Right lobe of liver (tissue), 6 donors: ENCODE results near the gene NUMB. TPM values are rescaled to one million over a fixed set of nuclear protein-coding genes. Genes with fewer than 3 reads are reported as not detected.

Source experiments
- ATAC-seq, 4 donors: fragments of 200-7000 bp; cut with Tn5 transposase; one replicate each; pipeline ENCODE4 v1.9.1; 2020; ENCODE audit warnings: mild to moderate bottlenecking in 4 of 4, moderate library complexity in 4 of 4
- DNase-seq, 3 donors: peaks; one replicate each; pipeline ENCODE4 v3.0.0-alpha.2; 2020
- H3K27ac ChIP-seq, 3 donors: fragments of 200-600 bp; one replicate each; pipeline ENCODE4 v1.8.0; 2022
- H3K27me3 ChIP-seq, 2 donors: fragments of 200-600 bp; one replicate each; pipeline ENCODE4 v1.8.0; 2022
- H3K36me3 ChIP-seq, 4 donors: fragments of 200-600 bp; sonication (generic) in 1 of 4; one replicate each; pipeline versions ENCODE4 v1.5.1 to v1.8.0; 2017 to 2022; ENCODE audit warnings: control low read depth in 1 of 4
- H3K4me1 ChIP-seq, 4 donors: fragments of 200-600 bp; sonication (generic) in 1 of 4; one replicate each; pipeline versions ENCODE4 v1.5.1 to v1.8.0; 2017 to 2022; ENCODE audit warnings: control low read depth in 1 of 4
- H3K4me3 ChIP-seq, 3 donors: fragments of 200-600 bp; one replicate each; pipeline ENCODE4 v1.8.0; 2022
- H3K9me3 ChIP-seq, 4 donors: fragments of 200-600 bp; sonication (generic) in 1 of 4; one replicate each; pipeline versions ENCODE4 v1.5.1 to v1.8.0; 2017 to 2022; ENCODE audit warnings: control low read depth in 1 of 4
- CTCF ChIP-seq, 4 donors: fragments of 200-600 bp in 3 of 4; fragments of 450-650 bp in 1 of 4; IDR thresholded peaks; one replicate each; pipeline versions ENCODE4 v1.5.1 to v1.8.0; 2016 to 2022; ENCODE audit warnings: antibody characterized with exemption in 4 of 4, mild to moderate bottlenecking in 2 of 4
- POLR2A ChIP-seq: fragments of 450-650 bp; IDR thresholded peaks from one replicate; pipeline ENCODE4 v1.6.1; 2017; ENCODE audit warnings: antibody characterized with exemption, mild to moderate bottlenecking
- WGBS: methylation state at CpG from one replicate; pipeline ENCODE4 v1.1.6; 2018; ENCODE audit warnings: low coverage, low lambda C conversion rate; ENCODE audit not compliant: insufficient coverage; ENCODE audit errors: missing lambda C conversion rate; 5-methylcytosine and 5-hydroxymethylcytosine counted together
- intact Hi-C, 2 donors: fragments of 100-400 bp; cut with DNase I; formaldehyde crosslinking; loops; one replicate each; pipeline versions ENCODE4 v1.11.2 to v1.14.1; 2022
- total RNA-seq, 6 experiments: library from RNA; depleted of rRNA in 2 of 6; stranded (reverse); fragments of >200 nt in 2 of 6; fragmentation: NEBNext Ultra II Directional in 3 of 6; extraction: Animal tissue kit (Norgen Biotek cat#: 25700) in 3 of 6; gene quantifications; one replicate each; pipeline versions ENCODE4 v1.1.0 to v1.2.4, GENCODE V29; 2016 to 2023
- donor health status: DM: no; HTN: yes; CAD: no.
- donor health status: DM: no; HTN: no; CAD: no.
- donor health status: DM: no; HTN: no; CAD: no.
- donor health status: DM: no; HTN: yes; CAD: no.
- donor health status: DM: no; HTN: yes; CAD: no.

Gene NUMB
- total RNA-seq, 6 experiments from 2014 or later, result 28.3 to 48.4 (median 43.7) TPM

DNA sequence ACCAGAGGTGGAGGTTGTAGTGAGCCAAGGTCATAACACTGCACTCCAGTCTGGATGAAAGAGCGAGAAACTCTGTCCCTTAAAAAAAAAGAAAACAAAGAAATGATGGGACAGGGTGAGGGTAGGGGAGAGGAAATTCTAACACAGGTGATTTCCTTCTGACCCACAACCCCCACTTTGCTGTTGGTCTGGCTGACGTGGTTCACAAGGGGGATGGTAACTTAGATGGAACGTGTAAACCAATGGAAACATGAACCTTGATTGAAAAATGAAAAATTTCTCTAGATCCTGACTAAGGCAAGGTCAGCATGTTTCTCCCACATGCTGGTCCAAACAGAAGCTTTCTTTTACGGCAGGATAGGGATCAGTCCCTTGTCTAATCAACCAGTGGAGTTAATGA is 16.6 kb upstream of the NUMB start:
- no peaks in the 10 kb centered on the region for H3K27me3 ChIP-seq
- no peaks in the 10 kb centered on the region for H3K9me3 ChIP-seq
- no peaks in the 10 kb centered on the region for H3K36me3 ChIP-seq
- H3K4me1 ChIP-seq, result peaks cover 0 to 10% (median 0%) of the 10 kb centered on the region in 4 donors
- no peak for TF ChIP-seq CTCF (IDR thresholded peaks at IDR 0.05)
- no peak for TF ChIP-seq POLR2A
- H3K4me3 ChIP-seq, result no peak overlapping the region
- ATAC-seq (no peak), DNase-seq (no peak)
- intact Hi-C loops, result loop anchor here (10.0 kb wide), 2 partner anchors 180 to 300 kb away; no protein-coding TSS in a partner anchor
- WGBS, result 65% methylated on average over 4 of the region's 4 CpGs
- H3K27ac ChIP-seq, result no peak overlapping the region

GRCh38 chr14:73472185-73473114 is 14.1 kb upstream of the NUMB start:
- H3K36me3 ChIP-seq, result no peaks in the 10 kb centered on the region
- DNase-seq (no peak), ATAC-seq (peak; percentile 87 to 91 (median 88))
- WGBS, result 43% methylated on average over 14 of the region's 18 CpGs
- no peaks in the 10 kb centered on the region for H3K9me3 ChIP-seq
- H3K4me1 ChIP-seq, result peaks cover 0 to 10% (median 0%) of the 10 kb centered on the region in 4 donors
- intact Hi-C loops, result loop anchor here (10.0 kb wide), 2 partner anchors 178 to 298 kb away; no protein-coding TSS in a partner anchor
- no peaks in the 10 kb centered on the region for H3K27me3 ChIP-seq
- H3K27ac ChIP-seq, result no peak overlapping the region
- H3K4me3 ChIP-seq, result no peak overlapping the region
- TF ChIP-seq POLR2A (no peak), CTCF (IDR thresholded peaks at IDR 0.05) (peak; percentile 59 to 87 (median 68))

GRCh38 chr14:73471582-73472184 is 13.3 kb upstream of the NUMB start:
- no peak for TF ChIP-seq CTCF (IDR thresholded peaks at IDR 0.05)
- no peak for TF ChIP-seq POLR2A
- 77% methylated on average over 6 of the region's 6 CpGs for WGBS
- peak in 1 of 4 donors; percentile 6 for ATAC-seq
- H3K27ac ChIP-seq, result no peak overlapping the region
- intact Hi-C loops, result loop anchor here (10.0 kb wide), 2 partner anchors 177 to 297 kb away; no protein-coding TSS in a partner anchor
- no peak overlapping the region for H3K4me3 ChIP-seq
- DNase-seq, result no peak
- no peaks in the 10 kb centered on the region for H3K9me3 ChIP-seq
- no peaks in the 10 kb centered on the region for H3K36me3 ChIP-seq
- no peaks in the 10 kb centered on the region for H3K27me3 ChIP-seq
- peaks cover 0 to 10% (median 0%) of the 10 kb centered on the region in 4 donors for H3K4me1 ChIP-seq

DNA sequence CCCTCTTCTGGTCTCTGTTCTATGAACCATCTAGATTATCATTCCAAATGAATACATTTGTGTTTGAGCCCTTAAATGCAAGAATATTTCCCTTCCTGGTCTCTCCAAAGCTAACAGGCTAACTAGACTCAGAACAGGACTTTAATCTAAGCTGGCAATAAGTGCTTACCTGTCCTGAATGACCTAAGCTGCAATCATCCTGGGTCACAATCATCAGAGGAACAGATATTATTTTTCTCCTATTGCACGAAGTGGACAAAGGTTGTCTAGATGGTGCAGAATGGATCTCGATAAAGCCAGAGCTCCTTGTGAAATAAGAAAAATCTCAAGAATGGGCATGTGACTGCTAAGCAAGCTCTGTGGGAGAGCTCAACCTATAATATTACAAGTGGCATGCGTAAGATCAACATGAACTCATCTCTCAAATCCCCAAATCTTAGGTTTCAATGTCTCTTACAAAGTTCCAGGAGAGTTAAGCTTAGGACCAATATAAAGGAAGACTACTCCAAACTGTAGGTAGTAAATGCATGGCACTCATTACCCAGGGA is 10.6 kb upstream of the NUMB start:
- Histone ChIP-seq H3K4me3 (no peak overlapping the region), H3K27me3 (no peaks in the 10 kb centered on the region), H3K36me3 (no peaks in the 10 kb centered on the region), H3K4me1 (peaks cover 0 to 21% (median 6%) of the 10 kb centered on the region in 4 donors), H3K27ac (peak overlapping the region in 1 of 3 donors; percentile 2), H3K9me3 (no peaks in the 10 kb centered on the region)
- DNase-seq, result no peak
- TF ChIP-seq POLR2A, result no peak
- intact Hi-C loops, result no loop called here
- peak in 3 of 4 donors; percentile 21 to 50 (median 50) for ATAC-seq
- 45% methylated on average over 3 of the region's 3 CpGs for WGBS
